Adipocyte (in vitro differentiated cells): ENCODE data around the gene SRR.

Experiments
- DNase-seq: peaks from one replicate; pipeline ENCODE4 v3.0.0-alpha.2; 2015; ENCODE audit warnings: low read depth
- H3K27me3 ChIP-seq: replicated peaks from 2 replicates; pipeline ENCODE4 v1.7.0; 2013; ENCODE audit warnings: mild to moderate bottlenecking, low read length, moderate library complexity; ENCODE audit not compliant: control insufficient read depth, insufficient read depth
- H3K36me3 ChIP-seq: 2 replicates; pipeline ENCODE4 v1.7.0; 2013; ENCODE audit warnings: low read length, mild to moderate bottlenecking, moderate library complexity; ENCODE audit not compliant: control insufficient read depth, insufficient read depth, severe bottlenecking
- H3K4me1 ChIP-seq: 2 replicates; pipeline ENCODE4 v1.7.0; 2013; ENCODE audit warnings: mild to moderate bottlenecking, low read length, moderate library complexity; ENCODE audit not compliant: control insufficient read depth, insufficient read depth
- H3K4me3 ChIP-seq: 2 replicates; pipeline ENCODE4 v1.7.0; 2013; ENCODE audit warnings: mild to moderate bottlenecking, low read length, moderate library complexity
- H3K9ac ChIP-seq: 2 replicates; pipeline ENCODE4 v1.7.0; 2013; ENCODE audit warnings: mild to moderate bottlenecking, low read length, moderate library complexity
- H3K9me3 ChIP-seq: 2 replicates; pipeline ENCODE4 v1.7.0; 2013; ENCODE audit warnings: mild to moderate bottlenecking, low read length, moderate library complexity; ENCODE audit not compliant: control insufficient read depth

Gene SRR

GRCh38 chr17:2372681-2373080 is 68.9 kb downstream of the SRR start:
- Histone ChIP-seq H3K9ac (no peak overlapping the region), H3K4me1 (no peaks in the 10 kb centered on the region), H3K9me3 (no peaks in the 10 kb centered on the region), H3K27me3 (no peaks in the 10 kb centered on the region), H3K36me3 (peaks cover 12% of the 10 kb centered on the region), H3K4me3 (no peak overlapping the region)
- no peak for DNase-seq

GRCh38 chr17:2373179-2373578 is 69.4 kb downstream of the SRR start:
- H3K9ac ChIP-seq, result no peak overlapping the region
- no peaks in the 10 kb centered on the region for H3K9me3 ChIP-seq
- no peak overlapping the region for H3K4me3 ChIP-seq
- DNase-seq, result no peak
- peaks cover 16% of the 10 kb centered on the region for H3K36me3 ChIP-seq
- no peaks in the 10 kb centered on the region for H3K27me3 ChIP-seq
- H3K4me1 ChIP-seq, result no peaks in the 10 kb centered on the region
